ENCODE measurements around the gene PSPC1.

- TF ChIP-seq CTCF (IDR thresholded peaks at IDR 0.05) (peak; percentile 36 to 92 (median 76)), POLR2A (IDR thresholded peaks at IDR 0.05) (no peak)
Measured at GRCh38 chr13:19818223-19818842, 35.6 kb upstream of the PSPC1 start.
